ENCODE results near the gene CD247.

The CD247 gene

DNA sequence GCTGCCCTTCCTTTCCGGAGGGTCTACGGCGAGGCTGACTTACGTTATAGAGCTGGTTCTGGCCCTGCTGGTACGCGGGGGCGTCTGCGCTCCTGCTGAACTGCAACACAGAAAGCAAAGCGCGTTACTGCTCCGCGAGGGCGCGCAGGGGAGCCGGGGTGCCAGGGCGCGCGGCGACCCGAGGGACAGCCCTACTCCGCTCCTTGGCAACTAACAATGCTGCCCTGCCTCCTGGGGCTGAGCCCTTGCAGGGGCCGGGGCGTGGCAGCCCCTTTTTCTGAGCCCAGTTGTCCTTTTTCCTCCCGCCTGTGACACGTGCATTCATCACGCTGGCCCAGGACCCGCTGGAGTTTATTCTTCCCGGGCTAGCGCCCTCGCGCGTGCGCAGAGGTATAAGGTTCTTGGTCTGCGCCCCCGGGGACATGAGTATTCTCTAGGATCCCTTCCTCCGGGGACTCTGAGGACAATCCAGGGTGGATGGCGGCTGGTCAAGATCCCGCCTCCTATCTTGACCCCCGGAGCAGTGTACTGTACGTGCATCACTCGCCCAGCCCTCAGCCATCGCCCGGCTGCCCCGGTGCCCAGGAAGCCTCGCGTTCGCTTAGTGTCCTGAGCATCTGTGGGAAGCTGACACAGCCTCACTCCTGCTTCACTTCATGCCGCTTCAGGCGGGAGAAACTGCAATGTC, 78.9 kb downstream of the CD247 start:
- DNase-seq (ENCODE audit: low read depth in 2 of 2): peak in 1 of 2 donors; percentile 34

DNA sequence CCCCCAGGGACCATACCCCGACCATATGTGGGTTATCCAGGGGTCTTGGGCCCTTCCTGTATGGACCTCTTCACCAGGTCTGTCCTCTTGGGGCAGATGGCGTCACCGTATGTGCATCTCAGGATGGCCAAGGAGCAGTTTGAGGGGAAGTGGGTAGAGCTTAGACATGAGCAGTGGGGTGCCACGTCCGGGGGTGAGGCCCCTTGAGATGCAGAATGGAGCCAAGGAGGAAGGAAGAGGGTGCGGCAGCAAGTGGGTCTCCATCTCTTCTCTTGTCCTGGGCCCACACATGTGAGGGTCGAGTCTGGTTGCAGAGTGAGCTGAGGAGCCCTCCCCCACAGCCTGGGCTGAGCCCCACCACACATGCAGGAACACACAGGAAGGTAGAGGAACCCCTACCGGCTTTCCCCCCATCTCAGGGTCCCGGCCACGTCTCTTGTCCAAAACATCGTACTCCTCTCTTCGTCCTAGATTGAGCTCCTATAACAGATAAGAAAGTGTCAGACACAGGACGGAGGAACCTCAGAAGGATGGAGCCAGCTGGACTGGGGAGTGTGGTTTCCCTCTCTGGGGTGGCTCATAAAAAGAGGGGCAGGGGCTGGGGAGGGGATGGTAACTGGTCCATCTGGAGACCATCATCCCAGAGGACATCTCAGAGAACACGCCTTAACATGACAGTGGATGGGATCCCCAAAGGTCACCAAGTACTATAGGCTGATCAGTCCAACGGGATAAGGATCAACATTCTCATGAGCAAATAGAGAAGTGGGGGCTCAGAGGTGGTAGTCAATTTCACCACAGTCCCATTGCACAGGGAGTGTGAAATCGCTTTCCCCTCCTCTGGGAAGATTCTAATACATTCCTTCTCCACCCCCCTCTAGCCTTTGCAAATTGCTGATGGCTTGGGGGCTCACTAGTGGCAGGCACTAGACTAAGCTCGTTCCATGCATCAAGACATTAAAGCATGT, 79.9 kb downstream of the CD247 start:
- DNase-seq (ENCODE audit: low read depth in 2 of 2): no peak

DNA sequence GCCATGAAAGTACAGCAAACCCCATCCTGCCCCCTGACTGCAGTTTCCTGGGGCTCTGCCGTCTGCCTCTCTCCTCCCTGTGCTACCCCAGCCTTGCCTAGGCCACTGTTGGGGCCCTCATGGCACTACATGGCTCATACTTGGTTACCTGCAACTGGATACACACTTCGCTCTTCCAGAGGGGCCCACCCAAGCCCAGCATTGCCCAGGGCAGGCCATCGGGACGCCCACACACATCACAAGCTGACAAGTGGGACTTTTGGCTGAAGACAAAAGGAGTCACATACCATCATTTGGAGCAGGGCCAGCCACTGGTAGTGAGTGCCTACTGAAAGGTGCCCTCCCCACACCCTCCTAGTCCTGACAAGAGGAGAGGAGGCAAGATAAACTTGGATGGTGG, 82.8 kb downstream of the CD247 start:
- DNase-seq (ENCODE audit: low read depth in 2 of 2): no peak

DNA sequence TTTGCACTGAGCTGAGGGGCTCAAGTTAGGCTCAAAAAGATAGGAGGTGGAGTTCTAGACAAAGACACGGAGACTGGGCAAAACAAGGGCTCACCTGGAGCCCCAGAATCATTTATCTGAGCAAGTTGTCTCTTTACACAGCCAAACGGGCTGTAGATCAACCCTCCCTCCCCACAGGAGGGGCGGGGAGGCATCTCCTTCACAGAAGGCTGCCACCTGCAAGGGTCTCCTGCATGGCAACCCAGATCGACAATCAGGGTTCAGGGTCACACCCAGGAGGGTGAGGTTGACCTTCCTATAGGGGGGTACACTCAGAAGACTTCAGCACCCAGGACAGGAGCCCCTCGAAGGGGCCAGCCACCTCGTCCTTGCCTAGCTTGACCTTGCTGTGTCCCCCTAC, 84.0 kb downstream of the CD247 start:
- DNase-seq (ENCODE audit: low read depth in 2 of 2): no peak

DNA sequence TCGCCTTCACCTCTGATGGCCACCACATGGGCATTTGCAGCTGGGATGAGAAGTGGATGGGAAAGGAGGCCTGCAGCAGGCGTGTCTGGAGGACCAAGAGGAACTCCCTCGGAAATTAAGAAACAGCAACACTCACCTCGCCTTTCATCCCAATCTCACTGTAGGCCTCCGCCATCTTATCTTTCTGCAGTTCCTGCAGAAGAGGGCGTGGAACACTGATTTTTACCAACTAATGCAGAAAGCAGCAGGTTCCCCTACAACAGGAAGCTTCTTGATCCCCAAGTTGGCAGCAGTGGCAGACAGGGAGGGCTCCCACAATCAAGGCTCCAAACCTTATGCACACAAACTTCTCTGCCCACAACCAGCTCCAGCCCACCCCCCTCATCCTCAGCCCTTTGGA, 84.4 kb downstream of the CD247 start:
- no peak for DNase-seq (ENCODE audit: low read depth in 2 of 2)

DNA sequence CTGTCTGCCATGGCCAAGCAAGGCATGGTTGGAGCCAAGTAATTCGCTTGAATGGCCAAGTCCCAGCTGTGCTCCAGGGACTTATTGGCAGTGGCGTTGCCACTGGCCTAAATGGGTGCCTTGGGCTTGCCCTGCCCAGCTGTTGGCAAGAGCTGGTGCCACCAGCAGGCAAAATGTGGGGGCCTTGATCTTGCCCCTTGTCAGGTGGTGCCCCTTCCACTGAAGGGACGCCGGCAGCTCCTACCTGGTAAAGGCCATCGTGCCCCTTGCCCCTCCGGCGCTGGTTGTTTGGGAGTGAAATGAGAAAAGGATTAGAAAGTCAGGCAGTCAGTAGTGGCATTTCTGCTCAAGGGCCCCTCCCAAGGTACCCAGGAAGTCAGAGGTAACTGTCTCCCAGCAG, 85.5 kb downstream of the CD247 start:
- DNase-seq (ENCODE audit: low read depth in 2 of 2): no peak

DNA sequence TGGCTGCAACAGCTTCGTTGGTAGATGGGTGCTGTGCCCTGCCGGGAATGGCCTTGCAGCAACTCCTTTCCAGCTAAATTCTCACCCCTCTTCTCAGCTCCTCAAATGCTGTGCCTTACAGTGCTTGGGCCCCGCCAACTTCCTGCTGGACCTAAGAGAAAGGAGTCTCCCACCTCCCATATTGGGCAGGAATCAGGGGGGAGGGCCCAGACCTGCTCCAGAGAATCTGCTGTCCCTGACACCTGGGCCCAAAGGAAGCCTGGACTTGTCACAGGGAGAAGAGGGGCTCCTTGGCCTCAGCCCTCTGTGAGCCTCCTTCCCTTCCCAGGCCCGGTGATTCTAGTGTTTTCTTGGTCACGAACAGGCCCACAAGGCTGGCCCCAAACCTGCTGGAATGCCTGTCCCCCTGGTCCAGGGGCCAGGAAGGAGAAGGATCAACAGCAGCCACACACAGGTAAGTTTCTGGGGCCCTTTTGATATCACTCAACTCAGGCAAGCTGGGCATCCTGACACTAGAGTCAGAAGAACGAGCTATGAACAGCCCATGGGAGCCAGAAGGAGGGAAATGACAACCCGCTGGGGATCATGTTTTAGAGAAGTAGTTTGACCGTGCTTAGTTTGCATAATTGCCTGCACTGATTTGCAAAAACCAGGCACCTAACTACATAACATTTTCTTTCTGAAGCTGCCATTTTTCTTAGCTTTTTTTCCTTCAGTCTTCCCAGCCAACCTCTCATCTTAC, 86.2 kb downstream of the CD247 start:
- DNase-seq (ENCODE audit: low read depth in 2 of 2): no peak

DNA sequence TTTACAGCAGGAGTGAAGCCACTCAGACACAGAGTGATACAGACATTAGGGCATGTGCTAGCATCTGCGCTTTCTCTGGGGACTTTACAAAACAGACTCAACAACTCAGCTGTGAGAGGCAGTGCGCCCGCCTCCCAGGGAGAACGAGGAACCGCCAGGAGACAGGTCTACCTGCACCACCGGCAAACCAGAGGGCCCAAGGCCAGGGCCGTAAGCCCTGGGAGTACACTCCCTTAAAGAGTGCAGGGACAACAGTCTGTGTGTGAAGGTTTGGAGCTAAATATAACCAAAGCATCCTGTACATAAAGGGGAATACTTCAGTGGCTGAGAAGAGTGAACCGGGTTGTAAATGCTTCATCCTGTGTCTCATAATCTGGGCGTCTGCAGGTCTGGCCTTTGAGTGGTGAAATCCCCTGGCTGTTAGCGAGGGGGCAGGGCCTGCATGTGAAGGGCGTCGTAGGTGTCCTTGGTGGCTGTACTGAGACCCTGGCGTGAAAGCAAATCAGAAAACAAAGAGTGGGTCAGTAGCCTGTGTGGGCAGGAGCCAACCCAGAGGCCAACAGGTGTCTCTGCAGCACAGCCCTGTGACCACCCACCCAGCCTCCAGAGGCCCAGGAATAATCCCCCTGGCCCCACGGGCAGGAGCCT, 86.9 kb downstream of the CD247 start:
- DNase-seq (ENCODE audit: low read depth in 2 of 2): no peak

DNA sequence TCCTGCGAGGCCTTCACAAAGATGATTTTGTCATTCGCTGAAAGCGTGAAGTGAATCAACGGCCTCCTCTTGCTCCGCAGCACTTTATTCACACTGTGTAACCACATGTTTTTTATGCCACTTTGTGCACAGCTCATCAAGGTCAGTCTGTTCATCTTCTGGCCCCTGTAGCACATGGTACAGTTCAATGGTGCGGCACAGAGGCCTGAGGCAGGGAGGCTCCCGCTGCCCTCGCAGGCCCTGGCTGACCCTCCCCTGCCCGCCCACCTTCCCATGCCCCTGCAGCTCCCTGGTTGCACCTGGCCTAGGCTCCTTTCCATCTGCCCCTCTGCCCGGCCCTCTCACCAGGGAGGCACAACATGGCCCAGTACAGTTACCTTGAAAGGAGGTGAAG, 87.5 kb downstream of the CD247 start:
- no peak for DNase-seq (ENCODE audit: low read depth in 2 of 2)

DNA sequence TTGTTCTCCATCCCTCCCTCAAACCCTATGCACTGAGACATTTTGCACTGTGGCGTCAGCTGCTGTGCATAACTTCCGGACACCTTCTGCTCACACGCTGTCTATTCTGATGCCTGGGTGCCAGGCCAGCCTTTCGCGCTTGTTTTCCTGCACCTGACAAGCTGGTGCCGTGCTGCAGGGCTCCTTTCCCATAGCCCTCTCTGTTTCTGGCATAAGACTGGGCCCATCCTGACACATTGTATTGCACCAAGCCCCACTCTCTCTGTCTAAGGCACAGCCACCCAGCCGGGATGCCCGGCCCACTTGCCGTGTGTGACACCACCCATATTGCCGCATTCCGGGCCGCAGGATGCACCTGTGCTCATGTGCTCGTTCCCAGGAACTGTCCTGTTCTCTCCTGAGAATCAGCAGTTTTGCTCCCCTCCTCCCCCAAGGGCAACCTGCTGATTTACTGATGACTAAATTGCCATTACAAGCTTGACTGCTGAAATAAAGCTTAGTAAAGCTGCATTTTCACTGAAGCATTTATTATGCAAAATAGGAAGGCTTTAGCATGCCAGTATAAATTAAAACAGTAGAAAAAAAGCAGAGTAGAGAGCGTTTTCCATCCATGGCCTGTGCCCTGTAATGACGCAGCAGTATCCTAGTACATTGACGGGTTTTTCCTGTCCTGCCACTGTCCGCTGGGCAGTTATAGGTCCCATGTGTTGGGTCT, 88.0 kb downstream of the CD247 start:
- no peak for DNase-seq (ENCODE audit: low read depth in 2 of 2)

DNA sequence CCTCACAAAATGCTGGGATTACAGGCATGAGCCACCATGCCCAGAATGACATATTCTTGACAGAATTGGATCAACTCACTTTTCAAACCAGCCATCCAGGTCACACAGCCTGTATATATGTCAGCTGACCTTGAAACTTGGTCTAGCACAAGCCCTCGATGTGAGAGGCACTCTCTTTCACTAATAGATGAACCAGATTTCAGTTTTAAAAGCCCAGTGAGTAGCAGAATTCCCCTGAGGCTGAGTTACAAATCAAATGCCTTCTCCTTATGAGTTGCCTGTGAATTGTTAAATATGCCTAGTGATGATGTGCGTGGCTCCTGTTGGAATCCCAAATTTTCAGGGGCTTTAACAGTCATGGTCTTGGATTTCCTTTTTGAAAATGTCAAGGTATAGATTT, 88.7 kb downstream of the CD247 start:
- no peak for DNase-seq (ENCODE audit: low read depth in 2 of 2)

DNA sequence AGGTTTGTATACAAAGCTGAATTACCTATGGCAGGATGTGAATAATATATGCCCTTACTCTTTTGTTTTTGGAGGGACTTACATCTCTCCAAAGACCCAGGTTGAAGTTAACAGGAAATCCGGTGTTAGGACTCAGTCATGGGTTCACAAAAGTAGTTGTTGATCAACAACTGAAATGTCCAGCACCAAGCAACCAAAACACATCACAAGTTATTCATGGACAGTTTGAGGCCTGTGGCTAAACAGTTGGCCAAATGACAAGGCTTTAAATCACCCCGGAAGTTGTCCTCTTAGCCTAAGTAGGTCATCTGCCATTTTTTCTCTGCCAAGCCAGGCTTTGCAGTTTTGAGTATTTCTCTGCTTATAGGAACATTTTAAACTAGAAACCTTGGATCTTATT, 89.9 kb downstream of the CD247 start:
- DNase-seq (ENCODE audit: low read depth in 2 of 2): no peak

DNA sequence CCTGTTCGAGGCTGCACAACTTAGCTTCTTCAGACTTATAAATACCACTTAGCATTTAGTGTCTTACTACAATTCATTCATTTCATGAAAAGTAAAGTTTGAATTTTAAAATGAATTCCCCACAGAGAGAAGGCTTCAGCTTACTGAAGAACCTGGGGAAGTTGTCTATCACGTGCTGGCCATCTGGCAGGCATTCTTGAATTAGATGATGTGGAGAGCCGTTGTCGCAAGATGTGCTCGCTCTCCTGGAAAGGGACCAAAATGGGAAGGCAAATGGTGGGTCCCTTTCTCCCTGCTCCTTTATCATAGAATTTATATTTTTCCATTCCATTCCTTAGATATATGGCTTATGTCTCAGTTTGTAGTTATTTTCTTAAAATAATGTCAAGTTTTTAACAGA, 90.5 kb downstream of the CD247 start:
- no peak for DNase-seq (ENCODE audit: low read depth in 2 of 2)

DNA sequence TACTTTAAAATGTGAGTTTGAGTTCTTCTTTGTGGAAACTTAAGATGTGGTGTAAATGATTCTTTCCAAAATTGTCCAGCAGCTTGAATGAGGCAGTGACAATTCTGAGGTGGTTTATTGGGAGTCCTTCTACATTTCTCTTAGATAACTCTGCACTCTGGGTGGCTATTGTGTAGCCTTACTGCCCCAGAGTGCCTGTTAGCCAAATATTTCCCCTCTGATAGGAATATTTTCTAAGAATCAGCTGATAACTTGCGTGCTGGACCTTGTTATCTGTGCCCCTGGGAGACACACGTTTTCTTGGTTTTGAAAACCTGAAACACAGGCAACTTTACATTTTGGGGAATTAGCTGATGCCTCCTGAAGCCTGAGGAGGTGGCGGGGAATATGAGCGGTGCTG, 91.6 kb downstream of the CD247 start:
- DNase-seq (ENCODE audit: low read depth in 2 of 2): no peak

DNA sequence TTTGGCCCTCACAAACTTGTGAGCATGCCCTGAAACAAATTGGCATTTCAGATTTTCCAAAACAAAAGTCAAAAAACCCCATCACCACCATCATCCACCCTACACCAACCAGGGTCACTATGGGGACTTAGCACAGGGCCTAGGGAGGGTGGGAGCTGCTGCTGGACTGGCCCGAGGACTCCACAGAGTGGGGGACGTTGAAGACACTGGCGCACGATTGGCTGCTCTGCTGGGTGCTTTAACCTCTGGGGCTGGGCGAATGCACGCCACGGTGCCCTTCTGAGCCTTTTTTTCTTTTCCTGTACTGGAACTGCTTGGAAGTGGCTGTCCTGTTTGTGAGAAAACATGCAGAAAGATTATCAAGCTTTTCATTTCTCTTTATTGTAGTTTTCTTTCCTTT, 92.8 kb downstream of the CD247 start:
- no peak for DNase-seq (ENCODE audit: low read depth in 2 of 2)

DNA sequence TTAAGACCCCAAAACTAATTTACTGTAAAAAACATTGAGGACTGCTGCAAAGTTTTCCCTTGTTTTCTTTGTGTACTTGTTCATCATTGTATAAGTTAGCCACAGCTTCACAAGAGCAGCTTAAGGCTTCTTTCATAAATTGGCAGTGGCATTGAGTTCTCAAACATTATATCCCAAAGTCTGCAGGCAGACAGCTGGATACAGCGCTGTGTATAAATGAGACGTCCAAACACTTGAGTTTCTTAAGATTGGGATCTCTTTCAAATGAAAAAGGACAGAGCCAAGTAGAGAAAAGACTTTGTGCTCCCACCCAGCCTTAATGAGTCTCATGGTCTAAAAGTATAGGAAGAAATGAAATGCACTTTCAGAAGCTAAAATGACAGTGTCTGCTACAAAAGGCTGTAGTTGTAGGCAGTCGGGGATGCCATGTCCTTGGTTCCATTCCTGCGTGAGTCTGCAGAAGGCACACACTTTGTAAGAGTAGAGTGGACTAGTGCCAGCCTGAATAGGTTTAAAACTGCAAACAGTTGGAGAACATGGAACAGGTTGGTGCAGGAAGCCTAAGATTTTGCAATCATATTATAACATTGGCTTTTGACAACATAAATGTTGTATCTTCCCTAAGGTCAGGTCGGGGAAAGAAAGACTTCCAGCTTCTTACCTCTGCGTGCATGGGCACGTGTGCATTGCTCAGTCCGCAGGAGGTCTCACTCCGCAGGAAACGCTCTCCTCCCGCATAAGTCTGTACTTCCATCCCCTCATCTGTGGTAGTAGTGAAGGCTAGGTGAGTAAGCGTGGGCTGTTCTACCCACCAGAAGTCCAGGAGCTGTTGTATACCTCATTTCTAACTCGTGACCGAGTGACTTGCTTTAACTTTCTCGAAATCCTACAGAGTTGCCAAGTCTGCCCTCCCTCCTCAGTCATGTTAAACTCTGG, 94.4 kb downstream of the CD247 start:
- no peak for DNase-seq (ENCODE audit: low read depth in 2 of 2)

DNA sequence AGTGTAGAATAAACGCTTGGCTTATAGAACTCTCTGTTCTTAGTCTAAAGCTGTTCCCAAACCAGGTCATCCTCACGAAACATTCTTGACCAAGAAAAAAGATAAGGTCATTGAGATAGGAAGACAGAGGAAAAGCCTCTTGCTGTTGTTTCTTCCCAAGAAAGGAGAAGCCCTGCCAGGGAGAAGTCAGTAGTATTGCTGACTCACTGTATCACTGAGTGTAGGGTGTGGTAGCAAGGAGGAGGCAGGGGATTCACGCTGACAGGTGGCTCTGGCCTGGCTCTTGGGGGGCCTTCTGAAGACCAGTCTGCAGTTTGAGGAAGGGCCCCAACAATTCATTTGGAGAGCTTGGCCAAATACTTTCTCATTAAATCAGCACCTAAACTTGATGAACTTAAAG, 97.8 kb downstream of the CD247 start:
- DNase-seq (ENCODE audit: low read depth in 2 of 2): no peak

DNA sequence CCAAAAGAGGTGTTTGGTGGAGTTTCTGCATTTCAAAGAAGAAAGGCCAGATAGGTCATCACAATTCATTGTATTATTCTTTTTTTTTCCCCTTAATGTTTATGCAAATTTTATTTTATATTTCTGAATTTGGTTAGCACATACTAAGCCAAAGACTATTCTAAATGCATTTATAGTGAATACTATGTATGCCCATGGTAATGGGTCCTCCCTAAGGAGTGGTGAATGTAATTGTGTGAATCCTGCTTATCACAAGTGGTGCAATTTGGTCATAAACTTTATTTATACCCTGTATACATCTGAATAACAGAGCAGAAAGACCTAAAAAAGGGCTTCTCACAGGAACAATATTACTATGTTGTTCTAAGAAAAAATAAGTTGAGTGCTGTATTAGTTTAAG, 99.1 kb downstream of the CD247 start:
- DNase-seq (ENCODE audit: low read depth in 2 of 2): no peak

DNA sequence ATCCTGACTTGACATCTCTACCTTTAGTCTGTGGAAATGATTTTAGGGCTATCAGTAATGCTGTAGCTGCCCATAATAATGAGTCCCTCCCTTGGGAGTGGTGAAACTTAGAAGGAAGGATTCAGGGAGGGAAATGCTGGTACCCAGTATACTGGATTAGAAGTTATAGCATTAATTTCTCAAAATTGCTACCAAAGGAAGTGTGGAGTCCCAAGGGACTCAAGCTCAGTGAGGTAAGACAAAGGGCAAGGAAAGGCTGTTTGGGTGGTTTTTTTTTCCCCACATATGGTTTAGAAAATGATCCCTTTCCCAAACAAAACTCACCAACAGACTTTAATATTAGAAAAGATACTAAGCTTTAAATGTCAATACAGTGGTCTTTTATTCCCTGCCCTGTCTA, 99.9 kb downstream of the CD247 start:
- no peak for DNase-seq (ENCODE audit: low read depth in 2 of 2)

DNA sequence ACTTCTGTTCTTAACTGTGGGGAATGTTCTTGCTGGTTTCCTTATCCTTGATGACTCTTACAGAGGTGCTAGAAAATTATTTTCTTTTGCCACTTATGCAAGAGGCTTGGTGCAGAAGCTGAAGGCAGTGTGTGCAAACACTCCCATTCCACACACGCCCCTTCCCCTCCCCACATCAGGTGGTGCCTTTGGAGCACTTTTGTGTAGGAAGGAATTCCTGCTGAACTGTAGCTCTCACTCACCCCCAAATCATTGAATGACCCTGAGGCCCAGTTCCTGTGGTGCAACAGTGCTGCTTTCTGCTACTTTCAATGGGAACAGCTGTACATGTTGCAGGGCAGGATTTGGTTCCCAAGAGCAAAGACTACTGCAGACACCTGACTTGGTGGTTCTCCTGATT, 101.8 kb downstream of the CD247 start:
- no peak for DNase-seq (ENCODE audit: low read depth in 2 of 2)
